HG03565 (cell line): ENCODE data around the gene HNRNPK.

Source experiments
- ATAC-seq: cut with Tn5 transposase; IDR thresholded peaks from one replicate; pipeline ENCODE4 v1.9.1; 2021; ENCODE audit warnings: mild to moderate bottlenecking, moderate library complexity; ENCODE audit not compliant: unreplicated experiment

Gene HNRNPK

DNA sequence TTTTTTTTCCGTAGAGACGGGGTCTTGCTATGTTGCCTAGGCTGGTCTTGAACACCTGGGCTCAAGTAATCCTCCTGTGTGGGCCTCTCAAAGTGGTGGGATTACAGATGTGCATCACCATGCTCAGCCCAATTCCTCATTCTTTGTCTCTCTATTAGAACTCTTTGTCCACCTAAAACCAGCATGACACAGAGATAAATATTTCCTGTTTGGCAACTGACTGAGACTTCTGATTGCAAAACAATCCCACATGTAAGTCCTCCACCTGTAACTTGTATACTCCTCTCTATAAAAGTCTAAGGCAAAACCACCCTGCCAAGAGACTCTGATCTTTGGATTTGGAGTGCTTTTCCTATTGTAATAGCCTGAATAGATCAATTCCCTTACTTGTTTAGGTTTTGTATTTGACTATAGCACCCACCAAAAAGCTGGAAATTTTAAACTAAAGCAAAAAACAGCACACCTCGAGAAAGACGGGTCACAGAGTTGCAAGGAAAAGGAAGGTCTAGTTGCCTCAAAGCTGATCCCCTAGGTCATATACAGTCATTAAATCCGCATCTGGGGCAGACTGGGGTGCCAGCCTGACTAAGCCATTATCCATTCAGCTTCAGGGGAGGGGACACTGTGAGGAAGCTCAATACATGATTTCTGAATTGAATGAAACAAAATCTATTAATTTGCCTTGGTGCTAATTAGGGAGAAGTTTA lies 45.3 kb downstream of the HNRNPK start:
- no peak for ATAC-seq

DNA sequence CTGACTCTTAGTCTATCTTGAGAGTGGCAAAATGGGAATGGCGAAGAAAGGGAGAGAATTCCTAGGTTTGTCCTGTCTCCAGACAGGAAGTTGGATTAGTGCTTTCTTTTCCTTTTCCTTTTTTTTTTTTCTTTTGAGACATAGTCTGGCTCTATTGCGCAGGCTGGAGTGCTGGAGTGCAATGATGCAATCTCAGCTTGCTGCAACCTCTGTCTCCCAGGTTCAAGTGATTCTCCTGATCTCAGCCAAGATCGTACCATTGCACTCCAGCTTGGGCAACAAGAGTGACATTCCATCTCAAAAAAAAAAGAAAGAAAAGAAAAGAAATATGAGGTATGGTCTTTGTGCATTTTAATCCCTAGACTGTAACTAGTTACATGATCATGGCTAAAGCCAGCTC lies 46.2 kb downstream of the HNRNPK start:
- ATAC-seq = no peak

DNA sequence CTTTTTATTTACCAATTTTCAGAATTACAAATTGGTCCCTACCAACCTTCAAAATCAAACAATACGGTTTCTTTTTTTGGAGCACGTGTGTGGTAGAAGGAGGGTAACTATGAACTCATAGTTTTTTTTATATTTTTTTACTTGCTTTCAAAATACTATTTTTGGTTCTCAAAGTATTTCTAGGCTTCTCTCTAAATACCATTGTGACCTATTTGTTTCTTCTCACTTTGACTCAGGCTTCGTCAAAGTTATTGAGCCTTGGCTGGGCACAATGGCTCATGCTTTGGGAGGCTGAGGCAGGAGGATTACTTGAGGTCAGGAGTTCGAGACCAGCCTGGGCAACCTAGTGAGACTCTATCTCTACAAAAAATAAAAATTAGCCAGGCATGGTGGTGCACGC lies 47.2 kb downstream of the HNRNPK start:
- ATAC-seq = no peak

DNA sequence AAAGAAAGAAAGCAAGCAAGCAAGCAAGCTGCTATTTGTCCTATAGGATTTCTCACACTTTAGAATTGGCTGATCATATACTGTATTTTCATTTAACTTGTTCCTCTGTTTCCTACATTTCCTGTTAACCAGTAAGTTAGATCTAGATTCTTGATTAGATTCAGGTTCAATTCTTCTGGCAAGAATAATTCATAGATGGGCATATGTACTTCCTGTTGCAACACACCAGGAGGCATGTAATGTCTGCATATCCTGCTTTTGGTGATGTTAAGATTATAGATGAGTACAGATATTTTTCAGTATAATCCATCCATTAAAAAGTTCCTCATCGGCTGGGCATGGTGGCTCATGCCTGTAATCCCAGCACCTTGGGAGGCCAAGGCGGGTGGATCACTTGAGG lies 48.0 kb downstream of the HNRNPK start:
- no peak for ATAC-seq

DNA sequence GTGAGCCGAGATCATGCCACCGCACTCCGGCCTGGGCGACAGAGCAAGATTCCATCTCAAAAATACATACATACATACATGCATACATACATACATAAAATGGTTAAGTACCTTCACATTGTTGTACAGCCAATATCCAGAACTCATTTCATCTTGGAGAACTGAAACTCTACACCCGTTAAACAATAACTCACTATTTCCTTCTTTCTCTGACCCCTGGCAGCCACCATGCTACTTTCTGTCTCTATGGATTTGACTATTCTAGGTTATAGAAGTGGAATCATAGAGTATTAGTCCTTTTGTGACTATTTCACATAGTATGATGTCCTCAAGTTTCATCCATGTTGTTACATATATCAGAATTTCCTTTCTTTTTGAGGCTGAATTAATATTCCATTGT lies 49.1 kb downstream of the HNRNPK start:
- ATAC-seq = no peak

DNA sequence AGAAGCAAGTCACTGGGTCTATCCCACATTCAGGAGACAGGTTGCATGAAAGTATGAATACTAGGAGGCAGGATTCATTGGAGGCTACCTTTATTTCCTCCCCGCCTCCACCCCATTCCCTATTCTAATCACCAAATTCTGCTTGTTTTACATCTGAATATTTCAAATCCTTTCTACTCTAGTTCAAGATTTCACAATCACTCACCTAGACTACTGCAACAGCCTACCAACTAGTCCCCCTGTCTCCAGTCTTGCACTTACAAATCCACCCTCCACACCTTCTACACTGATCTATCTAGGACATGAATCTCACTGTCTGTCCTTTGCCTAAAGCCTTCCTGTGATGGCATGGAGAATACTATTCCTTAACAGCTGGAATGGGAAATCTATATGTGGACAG lies 52.4 kb downstream of the HNRNPK start:
- ATAC-seq = no peak

DNA sequence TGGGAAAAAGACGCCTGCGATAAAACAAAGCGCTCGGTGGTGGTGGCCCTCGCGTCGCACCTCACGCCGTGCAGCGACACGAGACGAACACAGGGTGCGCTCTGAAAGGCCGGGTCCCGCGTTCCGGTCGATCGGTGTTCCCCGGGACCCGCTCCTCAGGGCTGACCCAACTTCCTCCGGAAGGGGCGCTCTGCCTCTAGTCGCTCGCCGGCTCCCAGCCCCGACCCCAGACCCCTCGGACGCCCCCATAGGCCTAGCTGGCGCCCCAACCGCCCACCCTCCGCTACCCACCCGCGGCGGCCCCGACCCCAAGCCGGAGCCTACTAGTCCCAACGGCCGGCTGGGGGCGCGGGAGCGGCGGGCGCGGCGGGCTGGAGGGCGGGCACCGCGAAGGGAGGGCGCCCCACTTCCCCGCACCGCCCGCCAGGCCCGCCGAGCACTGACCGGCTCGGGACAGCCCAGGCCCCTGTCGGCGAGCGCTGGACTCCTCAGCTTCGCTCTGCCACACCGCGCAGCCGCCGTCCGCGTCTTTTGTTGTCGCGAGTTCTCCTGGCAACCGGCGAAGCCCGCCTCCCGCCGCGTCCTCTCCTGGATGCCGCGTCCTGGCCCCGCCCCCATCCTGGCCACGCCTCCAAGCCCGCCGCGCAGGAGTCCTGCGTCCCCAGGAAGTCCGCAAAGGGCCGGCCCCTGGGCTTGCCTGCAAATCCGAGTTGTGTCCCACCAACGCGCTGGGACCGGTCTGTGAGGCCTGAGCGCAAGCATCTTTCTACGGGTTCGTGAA lies 58.9 kb downstream of the HNRNPK start, which contains the start of gene KIF27:
KIF27 (minus strand) TSS at position 506 of the 781 bp plus-strand sequence. CDS start 5,841 bp downstream, outside the sequence.
- peak; percentile 90 for ATAC-seq

DNA sequence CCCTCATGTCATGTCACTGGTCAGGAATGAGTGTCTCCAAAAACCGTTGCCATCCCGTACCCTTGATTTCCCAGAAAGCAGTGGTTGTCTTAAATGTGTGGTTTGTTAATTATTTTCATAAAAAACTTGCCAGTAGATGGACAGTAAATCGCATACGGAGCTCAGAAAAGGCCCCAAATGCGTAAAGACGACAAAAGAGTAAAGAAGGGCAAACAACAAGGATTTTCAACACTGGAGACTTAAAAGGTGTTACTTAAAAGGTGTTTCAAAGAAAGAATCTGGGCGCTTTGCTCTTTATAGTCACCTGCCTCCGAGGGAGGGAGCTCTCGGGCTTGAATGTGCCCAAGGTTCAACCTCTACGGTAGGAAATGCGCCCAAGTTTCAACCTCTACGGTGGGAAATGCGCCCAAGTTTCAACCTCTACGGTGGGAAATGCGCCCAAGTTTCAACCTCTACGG lies 59.5 kb downstream of the HNRNPK start:
- peak; percentile 3 for ATAC-seq

DNA sequence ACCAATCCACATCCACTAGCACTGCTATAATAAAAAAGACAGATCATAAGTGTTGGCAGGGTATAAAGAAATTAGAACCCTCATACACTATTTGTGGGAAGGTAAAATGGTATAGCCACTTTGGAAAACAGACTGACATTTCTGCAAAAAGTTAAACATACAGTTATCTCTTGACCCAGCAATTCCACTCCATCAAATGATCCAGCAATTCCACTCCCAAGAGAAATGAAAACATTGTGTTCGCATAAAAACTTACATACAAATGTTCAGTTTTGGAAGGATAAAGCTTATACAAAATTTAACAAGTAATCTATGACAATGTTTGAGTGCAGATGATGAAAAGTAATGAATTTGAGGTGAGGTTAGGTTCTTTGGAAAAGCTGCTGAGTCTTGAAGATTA lies 60.9 kb downstream of the HNRNPK start:
- no peak for ATAC-seq
